SK-N-SH (cell line): ENCODE results near the gene NAA11.
"Not testable (repeated sequence)": the region's sequence is repeated elsewhere in the genome, so short reads cannot be mapped to it uniquely, and the experiment has no call there.

Source experiments
- CTCF ChIP-seq: fragments of 200-600 bp; sonication (generic); IDR thresholded peaks from 2 replicates; pipeline ENCODE4 v1.6.1; 2017; ENCODE audit warnings: antibody characterized with exemption, mild to moderate bottlenecking, moderate library complexity
- GABPA ChIP-seq: IDR thresholded peaks from 2 replicates; pipeline ENCODE4 v1.4.0; 2012; ENCODE audit warnings: low read depth, mild to moderate bottlenecking
- MAX ChIP-seq: IDR thresholded peaks from 2 replicates; pipeline ENCODE4 v1.4.0; 2012; ENCODE audit warnings: low read depth
- POLR2AphosphoS5 ChIP-seq: IDR thresholded peaks from 2 replicates; pipeline ENCODE4 v1.6.1; 2012; ENCODE audit warnings: low read depth, low read length
- RAD21 ChIP-seq: IDR thresholded peaks from 2 replicates; pipeline ENCODE4 v1.6.1; 2012; ENCODE audit warnings: mild to moderate bottlenecking, low read length
- RFX5 ChIP-seq: IDR thresholded peaks from 2 replicates; pipeline ENCODE4 v1.6.1; 2012; ENCODE audit warnings: mild to moderate bottlenecking, improper control_type of control experiment, low read length
- SIN3A ChIP-seq: IDR thresholded peaks from 2 replicates; pipeline ENCODE4 v1.6.1; 2012; ENCODE audit warnings: low read depth, mild to moderate bottlenecking, low read length, moderate library complexity, borderline replicate concordance

DNA sequence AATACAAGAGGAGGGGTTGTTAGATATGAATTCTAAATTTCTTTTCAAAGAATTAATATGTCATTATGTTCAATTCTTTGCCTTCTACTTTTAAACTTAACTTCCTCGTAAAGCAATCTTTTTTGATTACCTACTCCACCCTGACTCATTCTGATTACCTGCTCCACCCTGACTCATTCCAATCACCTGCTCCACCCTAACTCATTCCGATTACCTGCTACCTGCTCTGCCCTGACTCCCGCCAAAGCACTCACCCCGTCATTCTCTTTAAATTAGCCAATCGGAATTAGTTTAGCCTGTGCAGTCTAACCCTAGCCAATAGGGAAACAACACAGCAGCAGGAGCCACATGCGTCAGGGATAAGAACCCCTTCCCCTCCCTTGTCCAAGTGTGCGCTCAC, 48.4 kb downstream of the NAA11 start:
- not testable (repeated sequence) for TF ChIP-seq RAD21, GABPA, MAX, POLR2AphosphoS5, RFX5, CTCF, SIN3A
